Endothelial cell (in vitro differentiated cells): ENCODE data around the gene ELOVL3. TPM values are rescaled to one million over a fixed set of nuclear protein-coding genes. Genes with fewer than 3 reads are reported as not detected.

Source experiments
- DNase-seq: peaks from one replicate; pipeline ENCODE4 v3.0.0; 2021; ENCODE audit warnings: low spot score
- H3K27ac Mint-ChIP-seq: one replicate; pipeline ENCODE4 v1.8.0; 2021; ENCODE audit warnings: mixed read lengths, inconsistent platforms; ENCODE audit not compliant: unreplicated experiment
- H3K27me3 Mint-ChIP-seq: one replicate; pipeline ENCODE4 v1.8.0; 2021; ENCODE audit warnings: mild to moderate bottlenecking, moderate library complexity, mixed read lengths, inconsistent platforms; ENCODE audit not compliant: unreplicated experiment
- H3K36me3 Mint-ChIP-seq: one replicate; pipeline ENCODE4 v1.8.0; 2021; ENCODE audit warnings: mild to moderate bottlenecking, low read depth, mixed read lengths, inconsistent platforms; ENCODE audit not compliant: unreplicated experiment
- H3K4me1 Mint-ChIP-seq: one replicate; pipeline ENCODE4 v1.8.0; 2021; ENCODE audit warnings: mild to moderate bottlenecking, mixed read lengths, inconsistent platforms; ENCODE audit not compliant: unreplicated experiment
- H3K4me3 Mint-ChIP-seq: one replicate; pipeline ENCODE4 v1.8.0; 2021; ENCODE audit warnings: mild to moderate bottlenecking, mixed read lengths, inconsistent platforms; ENCODE audit not compliant: unreplicated experiment
- H3K9me3 Mint-ChIP-seq: one replicate; pipeline ENCODE4 v1.8.0; 2021; ENCODE audit warnings: mixed read lengths, inconsistent platforms; ENCODE audit not compliant: unreplicated experiment
- total RNA-seq: library from RNA; stranded (reverse); fragmentation: NEBNext Ultra II Directional; extraction: Animal tissue kit (Norgen Biotek cat#: 25700); gene quantifications from one replicate; pipeline ENCODE4 v1.2.1, GENCODE V29; 2021; ENCODE audit not compliant: unreplicated experiment
- TF ChIP-seq, protein P1 (sequence below): fragments of 200-600 bp; sonication (generic); IDR thresholded peaks from one replicate; pipeline ENCODE4 v1.5.0; 2021; ENCODE audit warnings: antibody characterized with exemption; ENCODE audit not compliant: unreplicated experiment

The ELOVL3 gene
- total RNA-seq, 1 donor from 2014 or later, result not detected

DNA sequence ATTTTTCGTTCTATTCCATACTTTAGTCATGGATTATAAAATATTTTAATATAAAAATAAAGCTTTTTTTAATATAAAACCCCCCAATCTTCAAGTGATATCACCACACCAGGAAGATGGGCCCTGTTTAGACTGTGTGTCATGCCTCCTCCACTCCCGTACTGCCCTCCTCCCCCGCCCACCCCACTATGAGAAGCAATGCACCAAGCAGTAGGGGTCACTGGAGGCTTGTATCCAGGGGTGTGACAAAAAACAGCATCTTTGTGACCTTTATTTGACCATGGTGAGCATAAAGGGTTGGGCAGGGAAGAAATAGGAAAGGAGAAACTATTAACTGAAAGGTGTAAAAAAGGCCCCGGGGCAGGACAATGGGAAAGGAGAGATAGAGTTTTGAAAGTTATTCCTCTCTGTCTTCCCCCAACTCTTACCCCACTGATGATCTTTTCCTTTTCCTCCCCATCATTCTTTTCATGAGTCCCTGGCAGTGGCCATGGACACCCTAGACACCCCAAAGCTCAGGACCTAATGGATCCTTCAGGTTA lies 11.7 kb downstream of the ELOVL3 start:
- Mint-ChIP-seq H3K36me3 (peaks cover 4% of the 10 kb centered on the region), H3K4me3 (no peak overlapping the region)

DNA sequence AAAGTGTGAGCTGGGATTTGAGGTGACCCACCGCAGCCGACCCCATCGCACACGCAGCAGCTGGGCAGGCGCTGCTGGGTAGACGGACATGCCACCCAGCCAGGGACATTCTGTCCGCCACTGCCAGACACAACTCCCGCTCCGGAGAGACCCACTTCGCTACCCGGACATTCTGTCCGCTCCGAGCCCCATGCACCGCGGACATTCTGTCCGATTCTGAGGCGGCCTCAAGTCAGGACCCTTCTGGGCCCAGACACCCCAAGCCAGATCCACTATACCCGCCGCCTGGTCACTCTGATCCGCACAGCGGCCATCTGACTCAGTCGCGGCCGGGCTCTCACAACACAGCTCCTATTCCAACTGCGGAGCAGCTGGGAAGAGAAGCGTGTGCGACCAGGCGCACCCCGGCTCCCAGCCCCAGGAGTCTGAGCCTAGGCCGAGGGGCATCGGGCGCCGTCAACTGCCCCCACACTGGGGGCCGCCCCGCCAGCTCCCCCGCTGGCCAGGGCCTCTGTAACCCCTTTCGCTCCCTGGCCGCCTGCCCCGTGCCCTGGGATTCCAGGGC lies 14.4 kb downstream of the ELOVL3 start:
- TF ChIP-seq, protein P1, sequence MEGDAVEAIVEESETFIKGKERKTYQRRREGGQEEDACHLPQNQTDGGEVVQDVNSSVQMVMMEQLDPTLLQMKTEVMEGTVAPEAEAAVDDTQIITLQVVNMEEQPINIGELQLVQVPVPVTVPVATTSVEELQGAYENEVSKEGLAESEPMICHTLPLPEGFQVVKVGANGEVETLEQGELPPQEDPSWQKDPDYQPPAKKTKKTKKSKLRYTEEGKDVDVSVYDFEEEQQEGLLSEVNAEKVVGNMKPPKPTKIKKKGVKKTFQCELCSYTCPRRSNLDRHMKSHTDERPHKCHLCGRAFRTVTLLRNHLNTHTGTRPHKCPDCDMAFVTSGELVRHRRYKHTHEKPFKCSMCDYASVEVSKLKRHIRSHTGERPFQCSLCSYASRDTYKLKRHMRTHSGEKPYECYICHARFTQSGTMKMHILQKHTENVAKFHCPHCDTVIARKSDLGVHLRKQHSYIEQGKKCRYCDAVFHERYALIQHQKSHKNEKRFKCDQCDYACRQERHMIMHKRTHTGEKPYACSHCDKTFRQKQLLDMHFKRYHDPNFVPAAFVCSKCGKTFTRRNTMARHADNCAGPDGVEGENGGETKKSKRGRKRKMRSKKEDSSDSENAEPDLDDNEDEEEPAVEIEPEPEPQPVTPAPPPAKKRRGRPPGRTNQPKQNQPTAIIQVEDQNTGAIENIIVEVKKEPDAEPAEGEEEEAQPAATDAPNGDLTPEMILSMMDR, result no peak
- Mint-ChIP-seq H3K36me3 (peaks cover 4% of the 10 kb centered on the region), H3K9me3 (no peaks in the 10 kb centered on the region), H3K4me1 (peaks cover 23% of the 10 kb centered on the region), H3K4me3 (peak overlapping the region; percentile 87), H3K27ac (no peak overlapping the region), H3K27me3 (peaks cover 24% of the 10 kb centered on the region)
- DNase-seq, result no peak

More for the DNA sequence above, 11.7 kb downstream of the ELOVL3 start:
- Mint-ChIP-seq H3K4me1 (peaks cover 16% of the 10 kb centered on the region), H3K9me3 (no peaks in the 10 kb centered on the region), H3K27ac (no peak overlapping the region), H3K27me3 (peaks cover 26% of the 10 kb centered on the region)
- DNase-seq, result no peak
- TF ChIP-seq, protein P1, result no peak

DNA sequence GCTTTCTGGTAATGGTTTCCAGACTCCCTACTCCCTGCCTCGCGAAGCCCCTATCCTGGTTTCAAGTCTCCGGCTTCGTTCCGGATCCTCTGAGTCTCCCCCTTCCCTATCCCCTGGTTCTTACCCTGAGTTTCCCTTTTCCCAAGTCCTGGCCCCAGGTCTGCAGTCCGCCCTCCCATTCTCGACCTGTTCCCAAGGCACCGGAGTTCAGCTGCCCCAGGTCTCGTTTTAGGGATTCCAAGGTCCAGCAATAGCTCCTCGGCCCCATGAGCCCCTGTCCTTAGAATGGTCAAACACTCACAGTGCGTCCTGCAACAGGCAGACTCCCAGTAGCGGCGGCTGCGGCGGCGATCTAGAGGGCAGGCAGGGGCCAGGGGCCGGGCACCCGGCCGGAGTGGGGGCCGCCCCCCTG lies 14.9 kb downstream of the ELOVL3 start:
- Mint-ChIP-seq H3K27ac (no peak overlapping the region), H3K9me3 (no peaks in the 10 kb centered on the region), H3K36me3 (peaks cover 4% of the 10 kb centered on the region), H3K4me3 (peak overlapping the region; percentile 87), H3K27me3 (peaks cover 23% of the 10 kb centered on the region), H3K4me1 (peaks cover 25% of the 10 kb centered on the region)
- TF ChIP-seq, protein P1, result no peak
- peak; percentile 16 for DNase-seq

DNA sequence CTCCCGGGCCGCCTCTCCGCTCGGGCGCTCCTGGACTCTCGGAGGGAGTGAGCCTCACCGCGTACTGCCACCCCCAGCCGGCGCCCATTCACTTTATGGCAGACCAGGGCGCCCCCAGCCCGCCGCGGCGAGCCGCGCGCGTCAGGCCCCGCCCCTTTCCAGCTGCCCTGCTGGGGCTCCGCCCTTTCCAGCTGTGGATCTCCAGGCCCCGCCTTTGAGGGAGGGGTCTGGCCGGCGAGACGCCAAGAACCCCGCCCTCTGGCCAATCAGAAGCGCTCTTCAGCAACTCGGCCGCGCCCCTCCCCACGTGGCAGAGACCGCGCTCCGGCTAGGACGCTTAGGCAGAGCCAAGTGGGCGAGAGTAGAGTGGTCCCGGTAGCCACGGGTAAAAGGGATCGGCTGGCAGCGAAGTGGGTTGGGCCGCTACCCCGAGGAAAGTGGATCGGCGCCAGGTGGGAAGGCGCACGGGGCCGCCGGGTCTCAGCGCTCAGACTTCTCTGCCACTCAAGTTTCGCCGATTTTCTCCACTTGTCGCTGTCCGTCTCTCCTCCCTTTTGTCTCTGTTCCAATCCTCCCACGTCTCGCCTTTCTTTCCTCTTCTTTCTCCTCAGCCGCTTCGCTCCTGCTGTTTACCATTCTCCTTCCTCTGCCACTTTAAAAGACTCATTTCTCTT lies 15.5 kb downstream of the ELOVL3 start, which contains the start of gene PITX3:
PITX3 (minus strand) TSS at position 69 of the 674 bp plus-strand sequence. CDS start 9,432 bp downstream, outside the sequence.
- H3K4me1 Mint-ChIP-seq, result peaks cover 30% of the 10 kb centered on the region
- H3K27me3 Mint-ChIP-seq, result peaks cover 21% of the 10 kb centered on the region
- no peaks in the 10 kb centered on the region for H3K9me3 Mint-ChIP-seq
- peak; percentile 92 for DNase-seq
- H3K36me3 Mint-ChIP-seq, result peaks cover 4% of the 10 kb centered on the region
- TF ChIP-seq, protein P1, result no peak
- no peak within 1 kb of the TSS for H3K27ac Mint-ChIP-seq
- peak within 1 kb of the TSS; percentile 87 for H3K4me3 Mint-ChIP-seq

DNA sequence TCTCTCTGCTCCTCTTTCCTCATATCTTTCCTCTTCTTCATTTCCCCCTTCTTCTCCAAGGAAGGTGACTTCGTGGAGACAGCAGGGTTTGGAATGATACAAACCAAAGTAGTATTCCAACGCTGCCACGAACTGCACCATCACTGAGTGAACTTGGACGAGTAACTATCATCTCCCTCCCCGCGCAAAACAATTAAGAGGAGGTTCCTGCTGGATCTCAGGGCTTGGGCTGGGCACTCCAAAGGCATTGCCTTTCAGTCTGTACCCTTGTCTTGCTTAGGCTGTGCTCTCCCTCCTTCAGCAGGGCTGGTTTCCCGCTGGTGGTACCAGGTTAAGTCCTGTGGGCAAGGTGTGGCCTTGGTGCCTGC lies 16.0 kb downstream of the ELOVL3 start:
- H3K27me3 Mint-ChIP-seq, result peaks cover 17% of the 10 kb centered on the region
- TF ChIP-seq, protein P1, result no peak
- H3K9me3 Mint-ChIP-seq, result no peaks in the 10 kb centered on the region
- no peak overlapping the region for H3K27ac Mint-ChIP-seq
- H3K4me1 Mint-ChIP-seq, result peaks cover 35% of the 10 kb centered on the region
- H3K4me3 Mint-ChIP-seq, result peak overlapping the region; percentile 82
- no peak for DNase-seq
- H3K36me3 Mint-ChIP-seq, result peaks cover 4% of the 10 kb centered on the region
